ENCODE results near the gene RGS6. TPM values are rescaled to one million over a fixed set of nuclear protein-coding genes. Genes with fewer than 3 reads are reported as not detected.
A peak's percentile ranks its signal among the peaks of the same experiment; 100 is the strongest.

RGS6 gene
- total RNA-seq, 4 donors from 2014 or later = 7.6 to 25.3 (median 17.2) TPM

DNA sequence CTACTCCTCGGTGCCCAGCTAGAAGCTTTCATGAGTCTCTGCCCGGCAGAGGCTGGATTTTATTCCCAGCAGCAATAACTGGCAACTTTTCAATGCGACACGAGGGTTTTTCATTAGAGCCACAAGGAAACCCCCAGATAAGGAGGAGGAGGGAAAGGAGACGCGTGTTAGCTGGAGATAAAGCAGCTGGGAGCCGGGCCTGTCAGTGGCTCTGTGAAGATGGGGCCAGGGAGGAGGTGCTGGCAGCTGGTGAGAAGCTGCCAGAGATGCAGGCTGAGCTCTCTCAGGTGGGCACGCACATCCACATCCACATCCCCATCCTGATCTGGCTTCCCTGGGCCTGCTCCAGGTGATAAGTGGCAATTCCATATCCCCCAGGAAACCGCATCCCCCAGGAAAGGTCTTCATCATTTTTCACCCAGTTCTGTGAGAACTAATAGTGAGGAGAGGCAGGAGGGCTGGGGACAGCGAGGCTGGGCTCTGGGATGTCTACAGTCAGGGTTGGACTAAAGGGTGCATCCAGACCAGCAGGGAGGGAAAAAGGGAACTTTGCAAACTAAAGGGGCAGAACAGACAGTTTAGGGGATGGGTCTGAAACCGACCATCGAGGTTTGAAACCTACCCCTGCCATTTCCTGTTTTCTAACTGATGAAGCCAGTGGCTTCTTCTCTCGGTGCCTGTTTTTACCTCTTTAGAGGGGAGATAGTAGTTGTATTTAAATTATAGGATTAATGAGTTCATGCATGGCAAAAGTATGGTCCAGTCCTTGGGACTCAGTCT is 548.4 kb downstream of the RGS6 start:
- H3K4me3 ChIP-seq (replicated peaks in 1 of 3) = no peak overlapping the region
- H3K27ac ChIP-seq = peak overlapping the region; percentile 92 to 98 (median 94)
- no peaks in the 10 kb centered on the region for H3K9me3 ChIP-seq
- H3K36me3 ChIP-seq = no peaks in the 10 kb centered on the region
- TF ChIP-seq, protein P1, sequence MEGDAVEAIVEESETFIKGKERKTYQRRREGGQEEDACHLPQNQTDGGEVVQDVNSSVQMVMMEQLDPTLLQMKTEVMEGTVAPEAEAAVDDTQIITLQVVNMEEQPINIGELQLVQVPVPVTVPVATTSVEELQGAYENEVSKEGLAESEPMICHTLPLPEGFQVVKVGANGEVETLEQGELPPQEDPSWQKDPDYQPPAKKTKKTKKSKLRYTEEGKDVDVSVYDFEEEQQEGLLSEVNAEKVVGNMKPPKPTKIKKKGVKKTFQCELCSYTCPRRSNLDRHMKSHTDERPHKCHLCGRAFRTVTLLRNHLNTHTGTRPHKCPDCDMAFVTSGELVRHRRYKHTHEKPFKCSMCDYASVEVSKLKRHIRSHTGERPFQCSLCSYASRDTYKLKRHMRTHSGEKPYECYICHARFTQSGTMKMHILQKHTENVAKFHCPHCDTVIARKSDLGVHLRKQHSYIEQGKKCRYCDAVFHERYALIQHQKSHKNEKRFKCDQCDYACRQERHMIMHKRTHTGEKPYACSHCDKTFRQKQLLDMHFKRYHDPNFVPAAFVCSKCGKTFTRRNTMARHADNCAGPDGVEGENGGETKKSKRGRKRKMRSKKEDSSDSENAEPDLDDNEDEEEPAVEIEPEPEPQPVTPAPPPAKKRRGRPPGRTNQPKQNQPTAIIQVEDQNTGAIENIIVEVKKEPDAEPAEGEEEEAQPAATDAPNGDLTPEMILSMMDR (IDR thresholded peaks at IDR 0.05) = no peak
- TF ChIP-seq POLR2A (IDR thresholded peaks at IDR 0.05) = no peak
- H3K27me3 ChIP-seq = no peaks in the 10 kb centered on the region
- WGBS, 2 donors = 58 to 64% methylated on average over 13 of the region's 13 CpGs
- H3K4me1 ChIP-seq = peaks cover 42% of the 10 kb centered on the region in 2 donors
- DNase-seq = peak; percentile 12 to 27
- intact Hi-C loops (cut with DNase I) = no loop called here

DNA sequence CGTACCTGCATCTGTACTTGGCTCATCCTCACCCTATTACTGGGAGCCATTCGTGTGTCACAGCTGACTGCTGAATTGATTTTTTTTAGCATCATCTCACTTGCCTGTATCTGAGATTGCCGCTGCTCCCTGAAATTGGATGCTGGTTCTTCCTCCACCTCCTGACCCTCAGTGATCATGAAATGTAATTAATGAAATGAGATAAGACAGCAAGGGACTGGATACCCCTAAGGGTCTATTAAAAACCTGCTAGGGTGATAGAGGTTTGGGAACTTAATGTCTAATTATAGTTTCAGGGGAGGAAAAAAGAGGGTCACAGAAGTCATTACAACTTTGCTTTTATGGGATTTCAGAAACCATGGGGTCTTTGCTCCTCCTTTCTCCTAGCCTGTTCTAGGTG is 551.1 kb downstream of the RGS6 start:
- Histone ChIP-seq H3K36me3 (no peaks in the 10 kb centered on the region), H3K27me3 (no peaks in the 10 kb centered on the region), H3K9me3 (no peaks in the 10 kb centered on the region), H3K4me1 (peaks cover 30% of the 10 kb centered on the region in 2 donors), H3K4me3 (replicated peaks in 1 of 3) (no peak overlapping the region), H3K27ac (no peak overlapping the region)
- TF ChIP-seq, protein P1 (IDR thresholded peaks at IDR 0.05) = no peak
- no peak for TF ChIP-seq POLR2A (IDR thresholded peaks at IDR 0.05)
- WGBS, 2 donors = 88 to 91% methylated on average over 3 of the region's 3 CpGs
- intact Hi-C loops (cut with DNase I) = no loop called here
- no peak for DNase-seq

DNA sequence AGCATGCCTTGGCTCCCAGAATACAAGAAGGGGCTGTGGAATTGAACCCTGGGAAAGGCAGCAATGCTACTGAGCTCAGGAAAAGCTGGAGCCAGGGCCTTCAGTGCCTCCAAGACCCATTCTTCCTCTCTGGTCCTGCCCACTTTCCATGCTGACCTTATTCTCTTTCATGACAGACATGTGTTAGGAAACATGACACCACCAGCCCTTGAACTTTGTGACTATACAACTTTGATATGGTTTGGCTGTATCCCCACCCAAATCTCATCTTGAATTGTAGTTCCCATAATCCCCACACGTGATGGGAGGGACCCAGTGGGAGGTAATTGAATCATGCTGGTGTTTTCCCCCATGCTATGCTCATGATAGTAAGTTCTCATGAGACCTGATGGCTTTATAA is 553.5 kb downstream of the RGS6 start:
- H3K36me3 ChIP-seq = no peaks in the 10 kb centered on the region
- no peak overlapping the region for H3K4me3 ChIP-seq (replicated peaks in 1 of 3)
- H3K9me3 ChIP-seq = no peaks in the 10 kb centered on the region
- no peak overlapping the region for H3K27ac ChIP-seq
- H3K4me1 ChIP-seq = peaks cover 8 to 10% of the 10 kb centered on the region in 2 donors
- no peaks in the 10 kb centered on the region for H3K27me3 ChIP-seq
- intact Hi-C loops (cut with DNase I) = no loop called here
- 75 to 84% methylated on average over 1 of the region's 1 CpG for WGBS, 2 donors
- no peak for TF ChIP-seq POLR2A (IDR thresholded peaks at IDR 0.05)
- TF ChIP-seq, protein P1 (IDR thresholded peaks at IDR 0.05) = no peak
- DNase-seq = no peak

DNA sequence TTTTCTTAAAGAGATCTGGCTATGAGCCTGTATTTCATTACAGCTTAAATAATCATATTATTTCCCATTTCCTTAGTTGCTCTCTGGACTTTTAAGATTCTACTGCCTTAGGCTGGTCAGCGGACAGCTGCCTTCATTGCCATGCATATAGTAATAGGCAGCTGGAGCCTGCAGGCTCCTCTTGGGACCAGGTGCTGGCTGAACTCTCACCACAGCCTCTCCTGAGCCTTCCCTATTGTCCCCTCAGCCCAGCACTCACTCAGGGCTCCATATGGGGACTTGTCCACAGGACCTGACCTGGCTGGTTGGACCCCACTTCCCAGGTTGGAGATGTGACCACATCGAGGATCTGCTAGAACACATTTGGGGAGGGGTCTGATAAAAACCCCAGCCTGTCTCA is 556.3 kb downstream of the RGS6 start:
- H3K27ac ChIP-seq = no peak overlapping the region
- intact Hi-C loops (cut with DNase I) = no loop called here
- H3K4me3 ChIP-seq (replicated peaks in 1 of 3) = no peak overlapping the region
- H3K36me3 ChIP-seq = no peaks in the 10 kb centered on the region
- no peaks in the 10 kb centered on the region for H3K9me3 ChIP-seq
- H3K4me1 ChIP-seq = no peaks in the 10 kb centered on the region
- DNase-seq = no peak
- H3K27me3 ChIP-seq = no peaks in the 10 kb centered on the region
- TF ChIP-seq POLR2A (IDR thresholded peaks at IDR 0.05) = no peak
- TF ChIP-seq, protein P1 (IDR thresholded peaks at IDR 0.05) = no peak
- 84 to 94% methylated on average over 2 of the region's 2 CpGs for WGBS, 2 donors

DNA sequence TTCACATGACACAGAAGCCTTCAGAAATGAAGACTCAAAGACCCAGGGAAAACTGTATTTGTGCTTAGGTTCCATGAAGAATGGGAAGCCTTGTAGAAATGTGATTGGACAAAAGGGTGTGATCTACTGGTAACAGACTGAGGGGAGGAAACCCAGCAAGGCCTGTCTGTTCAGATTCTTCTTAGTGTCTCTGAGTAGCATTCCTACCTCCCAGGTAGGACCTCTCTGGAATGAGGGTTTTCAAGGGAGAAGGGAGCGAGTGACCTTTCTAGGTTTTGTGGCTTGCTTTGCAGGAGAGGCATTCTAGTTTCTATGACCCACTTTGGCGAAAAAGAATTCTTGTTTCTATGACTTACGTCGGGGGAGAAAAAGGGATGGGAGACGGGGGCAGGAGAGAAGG is 560.0 kb downstream of the RGS6 start:
- Histone ChIP-seq H3K36me3 (no peaks in the 10 kb centered on the region), H3K27me3 (no peaks in the 10 kb centered on the region), H3K4me3 (replicated peaks in 1 of 3) (no peak overlapping the region), H3K9me3 (no peaks in the 10 kb centered on the region), H3K4me1 (peaks cover 0 to 3% of the 10 kb centered on the region in 2 donors), H3K27ac (no peak overlapping the region)
- TF ChIP-seq, protein P1 (IDR thresholded peaks at IDR 0.05) = no peak
- no peak for TF ChIP-seq POLR2A (IDR thresholded peaks at IDR 0.05)
- WGBS, 2 donors = 96% methylated on average over 5 of the region's 5 CpGs
- no peak for DNase-seq
- intact Hi-C loops (cut with DNase I) = no loop called here

Measured in thyroid gland (tissue), 4 donors.